ENCODE data around the gene LINGO3. TPM values are rescaled to one million over a fixed set of nuclear protein-coding genes. Genes with fewer than 3 reads are reported as not detected.
"Not testable (repeated sequence)": the region's sequence is repeated elsewhere in the genome, so short reads cannot be mapped to it uniquely, and the experiment has no call there.

Gene LINGO3
- under 1 TPM; 0.40 to 0.63 TPM for total RNA-seq

DNA sequence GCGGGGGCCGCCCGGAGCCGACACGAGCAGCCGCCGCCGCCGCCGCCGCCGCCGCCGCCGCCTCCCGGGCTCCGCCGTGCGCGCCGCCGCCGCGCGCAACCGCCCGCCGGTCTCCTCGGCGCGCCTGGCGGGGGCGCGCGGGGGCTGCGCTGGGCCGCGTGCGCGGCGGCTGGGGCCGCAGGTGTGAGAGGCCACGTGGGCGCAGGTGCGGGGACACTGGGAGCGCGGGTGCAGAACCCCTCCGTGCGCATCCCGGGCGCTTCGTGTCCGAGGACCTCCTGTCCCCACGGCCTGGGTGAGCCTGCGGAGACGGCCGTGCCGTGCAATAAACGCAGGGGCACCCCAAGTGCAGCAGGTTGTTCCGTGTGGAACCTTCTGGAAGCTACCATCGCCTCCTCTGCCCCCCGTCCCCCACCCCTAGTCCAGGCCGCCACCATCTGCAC is at the start of gene LINGO3:
TSS of gene LINGO3 (minus strand) at position 41 of the 443 bp plus-strand sequence. CDS start 16,378 bp downstream, outside the sequence.
- DNase-seq: no peak
- peaks cover 2% of the 10 kb centered on the region for H3K4me1 Mint-ChIP-seq
- no peaks in the 10 kb centered on the region for H3K36me3 Mint-ChIP-seq (ENCODE audit: low read depth)
- POLR2A ChIA-PET: no interaction called here
- H3K4me3 Mint-ChIP-seq: no peak within 1 kb of the TSS
- CTCF ChIA-PET: no interaction called here
- peaks cover 62% of the 10 kb centered on the region for H3K27me3 Mint-ChIP-seq
- no peak within 1 kb of the TSS for H3K27ac Mint-ChIP-seq
- H3K9me3 Mint-ChIP-seq: no peaks in the 10 kb centered on the region

GRCh38 chr19:2356036-2356646 is 48.2 kb upstream of the LINGO3 start:
- no peak overlapping the region for H3K27ac Mint-ChIP-seq
- POLR2A ChIA-PET: no interaction called here
- no peaks in the 10 kb centered on the region for H3K9me3 Mint-ChIP-seq

GRCh38 chr19:2355168-2356035 is 47.4 kb upstream of the LINGO3 start:
- Mint-ChIP-seq H3K36me3 (ENCODE audit: low read depth) (no peaks in the 10 kb centered on the region), H3K4me3 (no peak overlapping the region), H3K4me1 (peaks cover under 1% of the 10 kb centered on the region), H3K27me3 (peaks cover 4% of the 10 kb centered on the region), H3K27ac (no peak overlapping the region), H3K9me3 (no peaks in the 10 kb centered on the region)
- POLR2A ChIA-PET: no interaction called here
- CTCF ChIA-PET: no interaction called here
- DNase-seq: no peak

More at GRCh38 chr19:2356036-2356646, 48.2 kb upstream of the LINGO3 start:
- DNase-seq: no peak
- CTCF ChIA-PET: no interaction called here
- Mint-ChIP-seq H3K4me1 (peaks cover 4% of the 10 kb centered on the region), H3K4me3 (no peak overlapping the region), H3K27me3 (peaks cover 9% of the 10 kb centered on the region), H3K36me3 (ENCODE audit: low read depth) (no peaks in the 10 kb centered on the region)

- POLR2A ChIA-PET: no interaction called here
- no peaks in the 10 kb centered on the region for H3K36me3 Mint-ChIP-seq (ENCODE audit: low read depth)
- no peak overlapping the region for H3K4me3 Mint-ChIP-seq
- no peak for DNase-seq
- H3K27me3 Mint-ChIP-seq: peaks cover 2% of the 10 kb centered on the region
- H3K4me1 Mint-ChIP-seq: no peaks in the 10 kb centered on the region
- CTCF ChIA-PET: no interaction called here
- H3K9me3 Mint-ChIP-seq: no peaks in the 10 kb centered on the region
- H3K27ac Mint-ChIP-seq: no peak overlapping the region
These were observed 46.7 kb upstream of the LINGO3 start for GRCh38 chr19:2354670-2355069.

GRCh38 chr19:2353887-2354592 is 46.1 kb upstream of the LINGO3 start:
- no peak for DNase-seq
- ChIA-PET CTCF (no interaction called here), POLR2A (interaction anchor here (0.6 kb wide), 1 partner anchor 14 kb away, joined by 3 read pairs; no protein-coding TSS in a partner anchor)
- no peak overlapping the region for H3K27ac Mint-ChIP-seq
- H3K4me3 Mint-ChIP-seq: no peak overlapping the region
- H3K9me3 Mint-ChIP-seq: no peaks in the 10 kb centered on the region
- peaks cover under 1% of the 10 kb centered on the region for H3K27me3 Mint-ChIP-seq
- no peaks in the 10 kb centered on the region for H3K36me3 Mint-ChIP-seq (ENCODE audit: low read depth)
- no peaks in the 10 kb centered on the region for H3K4me1 Mint-ChIP-seq

- Mint-ChIP-seq H3K4me1 (no peaks in the 10 kb centered on the region), H3K27me3 (no peaks in the 10 kb centered on the region), H3K36me3 (ENCODE audit: low read depth) (no peaks in the 10 kb centered on the region), H3K9me3 (no peaks in the 10 kb centered on the region), H3K4me3 (no peak overlapping the region), H3K27ac (no peak overlapping the region)
- ChIA-PET CTCF (no interaction called here), POLR2A (interaction anchor here (0.6 kb wide), 1 partner anchor 15 kb away, joined by 3 read pairs; no protein-coding TSS in a partner anchor)
- DNase-seq: no peak
These were observed 45.4 kb upstream of the LINGO3 start for GRCh38 chr19:2353159-2353886.

- H3K9me3 Mint-ChIP-seq: no peaks in the 10 kb centered on the region
- no peaks in the 10 kb centered on the region for H3K36me3 Mint-ChIP-seq (ENCODE audit: low read depth)
- no peaks in the 10 kb centered on the region for H3K27me3 Mint-ChIP-seq
- no peaks in the 10 kb centered on the region for H3K4me1 Mint-ChIP-seq
- no peak for DNase-seq
- POLR2A ChIA-PET: interaction anchor here (1.0 kb wide), 1 partner anchor 112 kb away, joined by 4 read pairs; no protein-coding TSS in a partner anchor
- H3K4me3 Mint-ChIP-seq: no peak overlapping the region
- H3K27ac Mint-ChIP-seq: no peak overlapping the region
- CTCF ChIA-PET: no interaction called here
These were observed 44.2 kb upstream of the LINGO3 start for GRCh38 chr19:2352121-2352520.

GRCh38 chr19:2351591-2351990 is 43.6 kb upstream of the LINGO3 start:
- H3K27me3 Mint-ChIP-seq: no peaks in the 10 kb centered on the region
- no peaks in the 10 kb centered on the region for H3K9me3 Mint-ChIP-seq
- H3K36me3 Mint-ChIP-seq (ENCODE audit: low read depth): no peaks in the 10 kb centered on the region
- POLR2A ChIA-PET: no interaction called here
- no peak for DNase-seq
- no peaks in the 10 kb centered on the region for H3K4me1 Mint-ChIP-seq
- no peak overlapping the region for H3K27ac Mint-ChIP-seq
- CTCF ChIA-PET: no interaction called here
- no peak overlapping the region for H3K4me3 Mint-ChIP-seq

DNA sequence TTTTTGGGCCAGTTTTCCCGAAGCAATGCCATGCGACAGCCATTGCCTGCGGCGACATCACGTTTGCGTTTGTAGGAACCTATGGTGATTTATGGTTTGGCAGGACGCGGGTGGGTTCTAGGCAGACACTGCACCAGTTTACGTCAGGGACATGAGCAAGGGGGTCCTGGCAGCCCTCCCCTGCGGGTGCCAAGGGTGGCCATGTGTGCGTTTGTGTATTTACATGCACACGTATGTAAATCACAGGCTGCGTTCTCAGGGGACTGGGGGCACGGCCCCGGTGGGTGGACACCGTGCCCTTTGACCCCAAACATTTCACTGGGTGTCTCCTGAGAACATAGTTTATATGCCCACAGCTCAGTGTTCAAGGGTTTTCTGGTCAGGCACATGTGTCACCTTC is 42.7 kb upstream of the LINGO3 start:
- peaks cover 1% of the 10 kb centered on the region for H3K36me3 Mint-ChIP-seq (ENCODE audit: low read depth)

GRCh38 chr19:2349818-2350217 is 41.9 kb upstream of the LINGO3 start:
- POLR2A ChIA-PET; H3K27ac Mint-ChIP-seq; H3K9me3 Mint-ChIP-seq; CTCF ChIA-PET; H3K4me1 Mint-ChIP-seq; H3K36me3 Mint-ChIP-seq (ENCODE audit: low read depth); DNase-seq; H3K27me3 Mint-ChIP-seq; H3K4me3 Mint-ChIP-seq: not testable (repeated sequence)

More for the DNA sequence above, 42.7 kb upstream of the LINGO3 start:
- no peaks in the 10 kb centered on the region for H3K9me3 Mint-ChIP-seq
- no peaks in the 10 kb centered on the region for H3K4me1 Mint-ChIP-seq
- H3K27ac Mint-ChIP-seq: no peak overlapping the region
- no peaks in the 10 kb centered on the region for H3K27me3 Mint-ChIP-seq
- ChIA-PET CTCF (no interaction called here), POLR2A (no interaction called here)
- H3K4me3 Mint-ChIP-seq: no peak overlapping the region
- DNase-seq: no peak

- CTCF ChIA-PET: no interaction called here
- Mint-ChIP-seq H3K36me3 (ENCODE audit: low read depth) (peaks cover 3% of the 10 kb centered on the region), H3K27ac (no peak overlapping the region), H3K4me3 (no peak overlapping the region), H3K27me3 (no peaks in the 10 kb centered on the region), H3K4me1 (no peaks in the 10 kb centered on the region), H3K9me3 (no peaks in the 10 kb centered on the region)
- POLR2A ChIA-PET: no interaction called here
- no peak for DNase-seq
These were observed 38.1 kb upstream of the LINGO3 start for GRCh38 chr19:2345794-2346663.

DNA sequence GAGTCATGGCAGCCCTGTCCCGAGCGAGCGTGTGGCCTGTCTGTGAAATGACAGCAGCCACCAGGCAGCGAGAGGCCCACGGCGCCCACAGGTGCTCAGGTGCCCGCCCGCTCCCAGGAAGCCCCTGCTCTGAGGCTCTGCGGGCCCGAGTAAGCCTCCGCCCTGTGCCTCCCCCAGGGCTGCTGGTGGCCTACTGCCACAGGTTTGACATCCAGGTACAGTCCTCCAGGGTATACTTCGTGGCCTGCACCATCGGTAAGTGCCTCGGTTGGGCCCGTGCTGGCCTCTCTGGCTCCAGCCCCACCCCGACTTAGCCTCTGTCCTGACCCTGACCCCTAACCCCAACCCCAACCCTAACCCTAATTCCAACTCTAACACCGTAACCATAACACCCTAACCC is 37.1 kb upstream of the LINGO3 start:
- DNase-seq: no peak
- no peak overlapping the region for H3K27ac Mint-ChIP-seq
- no peaks in the 10 kb centered on the region for H3K9me3 Mint-ChIP-seq
- H3K4me3 Mint-ChIP-seq: no peak overlapping the region
- H3K4me1 Mint-ChIP-seq: no peaks in the 10 kb centered on the region
- peaks cover 3% of the 10 kb centered on the region for H3K36me3 Mint-ChIP-seq (ENCODE audit: low read depth)
- ChIA-PET POLR2A (no interaction called here), CTCF (no interaction called here)
- no peaks in the 10 kb centered on the region for H3K27me3 Mint-ChIP-seq

Data from activated CD4-positive, alpha-beta memory T cell treated with anti-CD3 and anti-CD28 coated beads, Interleukin-2, amount 10 ng/mL, durations not matched to agents 7 days and 5 days (primary cell).